GM12872 (cell line): Measurements from ENCODE around the gene SLC35A3.

Experiments used
- TF ChIP-seq, protein P1 (sequence below): IDR thresholded peaks from 3 replicates; pipeline ENCODE4 v1.5.1; 2011; ENCODE audit warnings: low read depth, mild to moderate bottlenecking, low read length, moderate library complexity; ENCODE audit not compliant: insufficient read depth

SLC35A3 gene

GRCh38 chr1:99945174-99945573 lies 24.6 kb upstream of the SLC35A3 start:
- TF ChIP-seq, protein P1, sequence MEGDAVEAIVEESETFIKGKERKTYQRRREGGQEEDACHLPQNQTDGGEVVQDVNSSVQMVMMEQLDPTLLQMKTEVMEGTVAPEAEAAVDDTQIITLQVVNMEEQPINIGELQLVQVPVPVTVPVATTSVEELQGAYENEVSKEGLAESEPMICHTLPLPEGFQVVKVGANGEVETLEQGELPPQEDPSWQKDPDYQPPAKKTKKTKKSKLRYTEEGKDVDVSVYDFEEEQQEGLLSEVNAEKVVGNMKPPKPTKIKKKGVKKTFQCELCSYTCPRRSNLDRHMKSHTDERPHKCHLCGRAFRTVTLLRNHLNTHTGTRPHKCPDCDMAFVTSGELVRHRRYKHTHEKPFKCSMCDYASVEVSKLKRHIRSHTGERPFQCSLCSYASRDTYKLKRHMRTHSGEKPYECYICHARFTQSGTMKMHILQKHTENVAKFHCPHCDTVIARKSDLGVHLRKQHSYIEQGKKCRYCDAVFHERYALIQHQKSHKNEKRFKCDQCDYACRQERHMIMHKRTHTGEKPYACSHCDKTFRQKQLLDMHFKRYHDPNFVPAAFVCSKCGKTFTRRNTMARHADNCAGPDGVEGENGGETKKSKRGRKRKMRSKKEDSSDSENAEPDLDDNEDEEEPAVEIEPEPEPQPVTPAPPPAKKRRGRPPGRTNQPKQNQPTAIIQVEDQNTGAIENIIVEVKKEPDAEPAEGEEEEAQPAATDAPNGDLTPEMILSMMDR, result no peak

GRCh38 chr1:99950486-99950885 lies 19.3 kb upstream of the SLC35A3 start:
- TF ChIP-seq, protein P1, result no peak

- TF ChIP-seq, protein P1, result no peak
These were observed 17.3 kb upstream of the SLC35A3 start for GRCh38 chr1:99952522-99952921.

DNA sequence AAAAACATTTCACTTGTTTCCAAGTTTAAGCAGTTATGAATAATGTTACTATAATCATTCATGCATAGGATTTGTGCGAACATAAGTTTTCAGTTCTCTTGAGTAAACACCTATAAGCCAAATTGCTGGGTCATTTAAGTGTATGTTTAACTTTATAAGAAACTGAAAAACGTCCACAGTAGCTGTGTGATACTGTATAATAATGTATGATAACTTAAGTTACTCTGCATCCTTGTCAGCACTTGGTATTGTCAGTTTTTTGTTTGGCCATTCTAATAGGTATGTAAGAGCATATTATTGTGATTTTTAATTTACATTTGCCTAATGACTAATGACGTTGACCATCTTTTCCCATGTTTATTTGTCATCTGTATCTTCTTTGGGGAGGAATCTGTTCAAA lies 14.4 kb upstream of the SLC35A3 start:
- TF ChIP-seq, protein P1, result no peak

DNA sequence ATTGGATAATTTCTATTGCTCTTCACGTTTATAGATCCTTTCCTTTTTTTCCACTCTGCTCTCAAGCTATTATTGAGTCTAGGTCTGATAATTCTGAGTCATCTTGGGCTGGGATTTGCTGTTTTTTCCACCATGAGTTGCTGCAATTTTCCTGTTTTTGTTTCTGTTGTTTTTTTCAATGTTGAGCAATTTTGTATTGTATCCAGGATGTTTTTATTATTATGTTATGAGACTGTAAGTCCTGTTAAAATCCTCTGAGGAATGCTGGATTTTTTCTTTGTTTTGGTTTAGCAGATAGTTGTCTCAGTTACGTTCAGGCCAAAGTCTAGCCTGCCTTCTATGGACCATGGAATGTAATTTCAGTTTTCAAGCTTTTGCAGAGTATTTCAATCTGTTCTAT lies 13.0 kb upstream of the SLC35A3 start:
- TF ChIP-seq, protein P1, result no peak

DNA sequence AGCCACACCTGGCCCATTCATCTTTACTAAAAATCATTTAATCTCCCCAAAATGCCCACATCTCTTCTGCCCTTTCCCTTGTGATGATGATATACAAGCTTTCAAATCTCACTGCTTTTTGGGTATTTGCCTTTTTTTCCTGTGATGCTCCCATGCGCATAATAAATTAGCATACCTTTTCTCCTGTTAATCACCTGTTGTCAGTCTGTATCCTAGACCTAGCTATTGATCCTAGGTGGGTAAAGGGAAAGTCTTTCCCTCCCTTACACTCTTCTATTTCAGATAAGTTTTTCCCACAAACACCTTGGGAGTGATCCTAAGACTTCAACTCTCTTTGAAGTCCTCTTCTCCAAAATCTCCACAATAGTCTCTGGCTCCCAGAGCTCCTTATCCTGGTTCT lies 12.0 kb upstream of the SLC35A3 start:
- TF ChIP-seq, protein P1, result no peak

DNA sequence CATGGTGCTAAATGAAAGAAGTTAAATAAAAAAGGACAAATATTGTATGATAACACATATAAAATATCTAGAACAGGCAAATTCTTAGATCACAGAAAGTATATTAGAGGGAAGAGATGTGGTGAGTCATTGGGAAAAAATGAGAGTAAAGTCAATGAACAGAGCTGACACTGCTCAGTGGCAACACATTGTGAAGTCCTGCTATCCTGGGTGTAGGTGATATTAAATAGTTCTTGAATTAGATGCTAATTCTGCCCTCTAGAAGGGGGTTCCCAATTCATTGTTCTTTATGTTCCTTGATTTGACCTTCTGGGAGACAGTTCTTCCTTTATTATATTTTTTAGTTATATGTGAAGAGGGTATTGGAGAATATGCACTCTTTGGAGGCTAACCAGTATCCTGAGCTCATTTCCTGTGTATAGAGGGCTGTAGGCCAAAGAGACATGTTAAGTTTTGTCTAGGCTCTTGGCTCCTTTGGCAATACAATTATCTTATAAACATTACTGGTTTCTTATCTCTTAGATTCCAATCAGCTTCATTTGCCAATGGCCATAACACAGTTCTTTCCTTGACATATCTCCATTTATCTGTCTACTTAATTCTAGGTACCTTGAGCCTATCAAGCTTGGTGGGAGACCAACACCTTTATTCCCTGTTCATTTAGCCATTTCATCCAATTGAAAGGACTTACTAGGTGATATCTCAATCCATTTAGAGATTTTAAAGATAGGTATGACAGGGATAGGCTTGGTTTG lies 6.6 kb upstream of the SLC35A3 start:
- TF ChIP-seq, protein P1, result no peak
